Endothelial cell of umbilical vein (primary cell): Measurements from ENCODE around the gene UQCRC1. TPM values are rescaled to one million over a fixed set of nuclear protein-coding genes. Genes with fewer than 3 reads are reported as not detected.

ENCODE experiments used
- BruUV-seq: library from RNA; stranded (reverse); fragments of 400-500 nt; replicated peaks from 2 replicates; lab custom pipeline; 2021; lab: Mats Ljungman, UMichigan
- CTCF ChIA-PET: fragments of 300-600, 350-600 bp; sonication (Branson Sonifier 250); formaldehyde crosslinking; loops from one replicate; lab custom pipeline; 2021; ENCODE audit warnings: antibody characterized with exemption, inconsistent platforms; lab: Charles Lee
- POLR2A ChIA-PET: fragments of 300-600, 350-600 bp; sonication (Branson Sonifier 250); formaldehyde crosslinking; loops from one replicate; lab custom pipeline; 2021; ENCODE audit warnings: antibody characterized with exemption, inconsistent platforms; lab: Charles Lee
- DNase-seq: peaks from one replicate; pipeline ENCODE4 v3.0.0-alpha.2; 2011; ENCODE audit warnings: low read depth, low spot score
- FAIRE-seq: peaks from 2 replicates; lab custom pipeline; 2011; peaks lifted over from hg19 to GRCh38; lab: Jason Lieb, UNC
- H2AFZ ChIP-seq: 2 replicates; pipeline ENCODE4 v1.6.0; 2012; ENCODE audit warnings: low read depth, low read length, control low read depth, inconsistent platforms
- H3K27ac ChIP-seq: 2 replicates; pipeline ENCODE4 v1.5.1; 2011; ENCODE audit warnings: low read depth, mild to moderate bottlenecking, control low read depth, low read length, moderate library complexity; ENCODE audit not compliant: insufficient read depth
- H3K27me3 ChIP-seq, 2 experiments: 2 replicates each; pipeline versions ENCODE4 v1.6.0 to v1.6.1; 2011; ENCODE audit warnings: low read length in 2 of 2, mixed read lengths in 1 of 2; ENCODE audit not compliant: control insufficient read depth in 2 of 2, insufficient read depth in 2 of 2
- H3K36me3 ChIP-seq, 2 experiments: 2 replicates in 1 of 2; 3 replicates in 1 of 2; pipeline ENCODE4 v1.5.1; 2011; ENCODE audit warnings: low read length in 2 of 2, mild to moderate bottlenecking in 1 of 2, moderate library complexity in 1 of 2; ENCODE audit not compliant: control insufficient read depth in 2 of 2, insufficient read depth in 2 of 2; ENCODE audit errors: extremely low read depth in 1 of 2
- H3K4me1 ChIP-seq: 3 replicates; pipeline ENCODE4 v1.5.1; 2011; ENCODE audit warnings: mild to moderate bottlenecking, low read length; ENCODE audit not compliant: control insufficient read depth, insufficient read depth; ENCODE audit errors: extremely low read depth
- H3K4me2 ChIP-seq: 2 replicates; pipeline ENCODE4 v1.6.1; 2011; ENCODE audit warnings: low read length, control low read depth, mixed read lengths; ENCODE audit not compliant: insufficient read depth
- H3K4me3 ChIP-seq, 3 experiments: fragments of 200-600 bp in 1 of 3; sonication (generic), shearing (Covaris generic) in 1 of 3; replicated peaks in 1 of 3; 2 replicates each; pipeline ENCODE4 v1.5.1; 2011 to 2016; ENCODE audit warnings: control low read depth in 3 of 3, low read length in 3 of 3, mild to moderate bottlenecking in 2 of 3, inconsistent platforms in 1 of 3, low read depth in 1 of 3, moderate library complexity in 1 of 3; ENCODE audit not compliant: insufficient read depth in 1 of 3
- H3K79me2 ChIP-seq: 2 replicates; pipeline ENCODE4 v1.6.0; 2012; ENCODE audit warnings: low read length, inconsistent platforms; ENCODE audit not compliant: control insufficient read depth, insufficient read depth
- H3K9ac ChIP-seq: replicated peaks from 2 replicates; pipeline ENCODE3; 2011; ENCODE audit warnings: low read length, control low read depth; ENCODE audit not compliant: insufficient read depth; ENCODE audit errors: extremely low read depth
- H3K9me1 ChIP-seq: replicated peaks from 3 replicates; pipeline ENCODE4 v1.6.0; 2011; ENCODE audit warnings: mild to moderate bottlenecking, low read length; ENCODE audit not compliant: control insufficient read depth, insufficient read depth; ENCODE audit errors: extremely low read depth
- H3K9me3 ChIP-seq: replicated peaks from 2 replicates; pipeline ENCODE4 v1.5.1; 2012; ENCODE audit warnings: low read length, inconsistent platforms; ENCODE audit not compliant: control insufficient read depth, insufficient read depth
- H4K20me1 ChIP-seq: replicated peaks from 2 replicates; pipeline ENCODE3; 2011; ENCODE audit warnings: mild to moderate bottlenecking, low read length; ENCODE audit not compliant: control insufficient read depth, insufficient read depth; ENCODE audit errors: extremely low read depth
- EZH2 ChIP-seq: IDR thresholded peaks from 2 replicates; pipeline ENCODE4 v1.6.1; 2012; ENCODE audit warnings: borderline replicate concordance, low read depth, mild to moderate bottlenecking, moderate library complexity, low read length, inconsistent platforms; ENCODE audit not compliant: severe bottlenecking
- FOS ChIP-seq: IDR thresholded peaks from 2 replicates; pipeline ENCODE4 v1.6.1; 2011; ENCODE audit warnings: mild to moderate bottlenecking, low read length, moderate library complexity, borderline replicate concordance; ENCODE audit not compliant: insufficient read depth
- GATA2 ChIP-seq: IDR thresholded peaks from 2 replicates; pipeline ENCODE4 v1.7.0; 2011; ENCODE audit warnings: low read depth, mild to moderate bottlenecking, moderate library complexity, mixed read lengths, low read length; ENCODE audit not compliant: insufficient read length, insufficient read depth
- JUN ChIP-seq: IDR thresholded peaks from 2 replicates; pipeline ENCODE4 v1.6.1; 2011; ENCODE audit warnings: borderline replicate concordance, low read depth; ENCODE audit not compliant: insufficient read length, insufficient read depth
- MYC ChIP-seq: IDR thresholded peaks from one replicate; pipeline ENCODE4 v1.6.1; 2011; ENCODE audit warnings: mild to moderate bottlenecking, low read depth, low read length
- POLR2A ChIP-seq: IDR thresholded peaks from 2 replicates; pipeline ENCODE4 v1.6.1; 2012; ENCODE audit warnings: low read depth, mild to moderate bottlenecking, control low read depth, low read length
- POLR2AphosphoS5 ChIP-seq: IDR thresholded peaks from 2 replicates; pipeline ENCODE4 v1.6.1; 2012; ENCODE audit warnings: low read depth, mild to moderate bottlenecking, control low read depth, low read length, moderate library complexity; ENCODE audit not compliant: insufficient read depth
- dilution Hi-C: fragments of 300-500 bp; cut with MboI; formaldehyde crosslinking; loops from one replicate; pipeline ENCODE4 v1.15.0; 2019; ENCODE audit warnings: low sequenced_read_pairs; ENCODE audit not compliant: extremely low pct_ligation_motif_present
- intact Hi-C: fragments of 100-400 bp; cut with micrococcal nuclease; formaldehyde crosslinking; loops from one replicate; pipeline ENCODE4 v1.10.0; 2022
- polyA plus RNA-seq, 4 experiments: library from polyadenylated mRNA; depleted of rRNA in 3 of 4; stranded (reverse) in 3 of 4; unstranded in 1 of 4; fragments of >200 nt; gene quantifications; 2 replicates each; pipeline versions ENCODE4 v1.2.1 to v1.2.3, GENCODE V29; 2011 to 2012; ENCODE audit warnings: missing spikeins in 1 of 4
- total RNA-seq: library from RNA; stranded (reverse); gene quantifications from 2 replicates; pipeline ENCODE4 v1.2.3, GENCODE V29; 2021
- TF ChIP-seq, protein P1 (sequence below), 2 donors: IDR thresholded peaks; 1 replicate in 1 of 2; 2 replicates in 1 of 2; pipeline ENCODE4 v1.5.1; 2011; ENCODE audit warnings: low read length in 2 of 2, mild to moderate bottlenecking in 2 of 2, moderate library complexity in 2 of 2, control low read depth in 1 of 2, inconsistent platforms in 1 of 2, low read depth in 1 of 2; ENCODE audit not compliant: insufficient read depth in 1 of 2; ENCODE audit errors: extremely low read depth in 1 of 2
- TF ChIP-seq, protein P2 (sequence below): IDR thresholded peaks from 2 replicates; pipeline ENCODE4 v1.6.1; 2011; ENCODE audit not compliant: insufficient read depth, insufficient read length

Gene UQCRC1
- total and polyA plus RNA-seq, 2 donors (not counting 3 experiments of a cell fraction or from before 2014, with no cell fraction given) = 184 to 427 TPM

DNA sequence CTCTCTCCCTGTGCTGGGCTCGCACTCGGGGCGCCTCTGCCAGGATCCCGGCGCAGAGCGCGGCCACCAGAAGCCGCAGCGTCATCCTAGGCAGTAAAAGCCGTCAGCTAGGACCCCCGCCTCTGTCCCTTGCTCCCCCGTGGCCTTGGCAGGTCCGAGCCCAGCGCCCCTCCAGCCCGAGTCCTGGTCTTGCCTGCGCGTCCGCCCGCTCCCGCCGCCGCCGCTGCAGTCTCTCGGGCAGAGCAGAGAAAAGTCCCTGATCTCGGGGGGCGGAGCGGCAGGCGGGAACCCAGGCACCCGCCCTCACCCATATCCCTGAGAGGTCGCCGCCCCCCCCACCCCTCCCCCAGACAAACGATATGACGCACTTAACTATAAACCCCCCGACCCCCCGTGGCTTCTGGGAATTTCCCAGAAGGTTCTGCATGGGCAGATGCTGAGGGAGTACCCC, 14.3 kb downstream of the UQCRC1 start, which contains the start of gene COL7A1:
Gene COL7A1, minus strand, starts transcription at position 255 of the 451 bp plus-strand sequence. Its CDS starts 170 bp downstream, at position 85.
- Histone ChIP-seq H3K4me3 (no peak within 1 kb of the TSS), H3K27me3 (peaks cover 7 to 9% of the 10 kb centered on the region in 2 experiments), H3K9me1 (no peaks in the 10 kb centered on the region), H4K20me1 (no peaks in the 10 kb centered on the region), H3K36me3 (peaks cover 0 to 14% of the 10 kb centered on the region in 2 experiments), H3K4me1 (peaks cover 6% of the 10 kb centered on the region), H3K27ac (no peak within 1 kb of the TSS), H3K79me2 (no peaks in the 10 kb centered on the region), H3K9me3 (no peaks in the 10 kb centered on the region), H3K9ac (no peak within 1 kb of the TSS), H3K4me2 (no peak within 1 kb of the TSS), H2AFZ (no peak within 1 kb of the TSS)
- no peak for DNase-seq
- ChIA-PET POLR2A (no interaction called here), CTCF (no interaction called here)
- FAIRE-seq = no peak
- BruUV-seq = no TSS peak
- intact Hi-C loops (no loop called here), dilution Hi-C loops (no loop called here)
- no peak for TF ChIP-seq GATA2
- TF ChIP-seq MYC = no peak
- TF ChIP-seq, protein P1, sequence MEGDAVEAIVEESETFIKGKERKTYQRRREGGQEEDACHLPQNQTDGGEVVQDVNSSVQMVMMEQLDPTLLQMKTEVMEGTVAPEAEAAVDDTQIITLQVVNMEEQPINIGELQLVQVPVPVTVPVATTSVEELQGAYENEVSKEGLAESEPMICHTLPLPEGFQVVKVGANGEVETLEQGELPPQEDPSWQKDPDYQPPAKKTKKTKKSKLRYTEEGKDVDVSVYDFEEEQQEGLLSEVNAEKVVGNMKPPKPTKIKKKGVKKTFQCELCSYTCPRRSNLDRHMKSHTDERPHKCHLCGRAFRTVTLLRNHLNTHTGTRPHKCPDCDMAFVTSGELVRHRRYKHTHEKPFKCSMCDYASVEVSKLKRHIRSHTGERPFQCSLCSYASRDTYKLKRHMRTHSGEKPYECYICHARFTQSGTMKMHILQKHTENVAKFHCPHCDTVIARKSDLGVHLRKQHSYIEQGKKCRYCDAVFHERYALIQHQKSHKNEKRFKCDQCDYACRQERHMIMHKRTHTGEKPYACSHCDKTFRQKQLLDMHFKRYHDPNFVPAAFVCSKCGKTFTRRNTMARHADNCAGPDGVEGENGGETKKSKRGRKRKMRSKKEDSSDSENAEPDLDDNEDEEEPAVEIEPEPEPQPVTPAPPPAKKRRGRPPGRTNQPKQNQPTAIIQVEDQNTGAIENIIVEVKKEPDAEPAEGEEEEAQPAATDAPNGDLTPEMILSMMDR (IDR thresholded peaks at IDR 0.05; ENCODE audit: extremely low read depth in 1 of 2, insufficient read depth in 1 of 2, low read depth in 1 of 2, low read length in 2 of 2) = no peak
- no peak for TF ChIP-seq POLR2AphosphoS5
- no peak for TF ChIP-seq POLR2A
- TF ChIP-seq, protein P2, sequence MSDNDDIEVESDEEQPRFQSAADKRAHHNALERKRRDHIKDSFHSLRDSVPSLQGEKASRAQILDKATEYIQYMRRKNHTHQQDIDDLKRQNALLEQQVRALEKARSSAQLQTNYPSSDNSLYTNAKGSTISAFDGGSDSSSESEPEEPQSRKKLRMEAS = no peak
- no peak for TF ChIP-seq FOS
- no peak for TF ChIP-seq EZH2
- no peak for TF ChIP-seq JUN
